Ascending aorta (tissue), 2 donors: Measurements from ENCODE around the gene AP2B1. TPM values are rescaled to one million over a fixed set of nuclear protein-coding genes. Genes with fewer than 3 reads are reported as not detected.
"Not testable (repeated sequence)": the region's sequence is repeated elsewhere in the genome, so short reads cannot be mapped to it uniquely, and the experiment has no call there.

Experiments used
- DNase-seq, 2 donors: peaks; one replicate each; pipeline ENCODE4 v3.0.0-alpha.2; 2019; ENCODE audit warnings: low spot score in 2 of 2
- H3K27ac ChIP-seq, 2 donors: fragments of 200-600 bp; sonication (generic); one replicate each; pipeline ENCODE4 v1.5.1; 2016 to 2017; ENCODE audit warnings: mild to moderate bottlenecking in 1 of 2
- H3K27me3 ChIP-seq: fragments of 200-600 bp; sonication (generic); one replicate; pipeline ENCODE4 v1.5.1; 2017
- H3K36me3 ChIP-seq, 2 donors: fragments of 200-600 bp; sonication (generic); one replicate each; pipeline ENCODE4 v1.5.1; 2016
- H3K4me1 ChIP-seq, 2 donors: fragments of 200-600 bp; sonication (generic); one replicate each; pipeline ENCODE4 v1.5.1; 2016 to 2017; ENCODE audit warnings: mild to moderate bottlenecking in 1 of 2
- H3K4me3 ChIP-seq, 2 donors: fragments of 200-600 bp; sonication (generic); one replicate each; pipeline ENCODE4 v1.5.1; 2016 to 2017; ENCODE audit warnings: mild to moderate bottlenecking in 1 of 2
- H3K9me3 ChIP-seq, 2 donors: fragments of 200-600 bp; sonication (generic); one replicate each; pipeline ENCODE4 v1.5.1; 2016
- intact Hi-C: fragments of 100-400 bp; cut with DNase I; formaldehyde crosslinking; loops from one replicate; pipeline ENCODE4 v1.15.1; 2023
- total RNA-seq: library from RNA; depleted of rRNA; stranded (reverse); fragments of >200 nt; gene quantifications from one replicate; pipeline ENCODE4 v1.1.0, GENCODE V29; 2016
- TF ChIP-seq, protein P1 (sequence below), 3 experiments: fragments of 200-600 bp in 2 of 3; fragments of 450-650 bp in 1 of 3; sonication (generic) in 2 of 3; IDR thresholded peaks; one replicate each; pipeline ENCODE4 v1.5.1; 2016 to 2019; ENCODE audit warnings: antibody characterized with exemption in 3 of 3, mild to moderate bottlenecking in 1 of 3, moderate library complexity in 1 of 3

AP2B1 gene
- total RNA-seq, 1 donor from 2014 or later: 59.5 TPM

DNA sequence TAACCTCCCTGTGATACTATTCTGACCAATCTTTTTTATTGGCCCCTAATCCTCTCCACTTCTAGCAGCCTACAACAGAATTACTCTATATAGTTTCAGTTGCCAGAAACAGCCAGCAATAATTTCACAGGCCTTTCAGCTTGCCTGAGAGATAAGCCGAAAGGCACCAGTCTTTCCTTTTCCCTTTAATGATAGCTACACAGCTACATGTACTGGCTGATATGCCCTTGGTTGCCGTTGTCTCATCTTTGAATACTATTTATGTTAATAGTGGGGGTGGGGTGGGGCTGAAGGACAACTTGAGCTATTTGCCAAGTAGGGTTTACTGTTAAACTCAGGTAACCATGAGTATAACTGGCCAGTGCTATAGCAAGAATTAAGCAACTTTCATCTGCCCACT lies 108.5 kb downstream of the AP2B1 start:
- Histone ChIP-seq H3K27me3 (no peaks in the 10 kb centered on the region), H3K4me1 (peaks cover 0 to 9% of the 10 kb centered on the region in 2 donors), H3K27ac (no peak overlapping the region), H3K4me3 (no peak overlapping the region), H3K9me3 (no peaks in the 10 kb centered on the region), H3K36me3 (peaks cover 25 to 45% of the 10 kb centered on the region in 2 donors)
- DNase-seq: no peak
- TF ChIP-seq, protein P1, sequence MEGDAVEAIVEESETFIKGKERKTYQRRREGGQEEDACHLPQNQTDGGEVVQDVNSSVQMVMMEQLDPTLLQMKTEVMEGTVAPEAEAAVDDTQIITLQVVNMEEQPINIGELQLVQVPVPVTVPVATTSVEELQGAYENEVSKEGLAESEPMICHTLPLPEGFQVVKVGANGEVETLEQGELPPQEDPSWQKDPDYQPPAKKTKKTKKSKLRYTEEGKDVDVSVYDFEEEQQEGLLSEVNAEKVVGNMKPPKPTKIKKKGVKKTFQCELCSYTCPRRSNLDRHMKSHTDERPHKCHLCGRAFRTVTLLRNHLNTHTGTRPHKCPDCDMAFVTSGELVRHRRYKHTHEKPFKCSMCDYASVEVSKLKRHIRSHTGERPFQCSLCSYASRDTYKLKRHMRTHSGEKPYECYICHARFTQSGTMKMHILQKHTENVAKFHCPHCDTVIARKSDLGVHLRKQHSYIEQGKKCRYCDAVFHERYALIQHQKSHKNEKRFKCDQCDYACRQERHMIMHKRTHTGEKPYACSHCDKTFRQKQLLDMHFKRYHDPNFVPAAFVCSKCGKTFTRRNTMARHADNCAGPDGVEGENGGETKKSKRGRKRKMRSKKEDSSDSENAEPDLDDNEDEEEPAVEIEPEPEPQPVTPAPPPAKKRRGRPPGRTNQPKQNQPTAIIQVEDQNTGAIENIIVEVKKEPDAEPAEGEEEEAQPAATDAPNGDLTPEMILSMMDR (IDR thresholded peaks at IDR 0.05): no peak
- intact Hi-C loops: loop anchor here (5.0 kb wide), 1 partner anchor 37 kb away; the partner anchor contains the start of gene RASL10B

DNA sequence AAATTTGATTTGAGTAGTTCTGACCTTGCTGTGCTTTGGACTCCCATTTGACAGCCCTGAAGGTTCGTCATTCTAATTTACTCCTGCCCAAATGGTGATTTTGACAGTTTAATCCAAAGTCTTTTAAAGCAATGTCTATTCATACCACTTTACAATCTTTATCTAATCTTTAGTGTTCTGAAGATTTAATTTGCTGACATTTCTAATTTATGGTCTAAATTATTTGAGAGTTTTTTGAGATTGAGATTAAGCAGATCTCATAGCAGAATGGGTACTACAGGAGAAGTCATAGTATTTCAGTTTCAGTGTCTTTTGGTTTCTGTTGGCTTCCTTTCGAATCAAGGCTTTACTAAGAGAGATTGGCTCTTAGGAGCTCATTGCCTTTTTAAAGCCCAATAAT lies 111.7 kb downstream of the AP2B1 start:
- Histone ChIP-seq H3K4me1 (peaks cover 0 to 12% of the 10 kb centered on the region in 2 donors), H3K27ac (peak overlapping the region in 1 of 2 donors; percentile 11), H3K9me3 (no peaks in the 10 kb centered on the region), H3K36me3 (peaks cover 17 to 28% of the 10 kb centered on the region in 2 donors), H3K4me3 (no peak overlapping the region), H3K27me3 (no peaks in the 10 kb centered on the region)
- DNase-seq: no peak
- TF ChIP-seq, protein P1 (IDR thresholded peaks at IDR 0.05): no peak
- intact Hi-C loops: loop anchor here (5.0 kb wide), 1 partner anchor 34 kb away; the partner anchor contains the start of gene RASL10B

DNA sequence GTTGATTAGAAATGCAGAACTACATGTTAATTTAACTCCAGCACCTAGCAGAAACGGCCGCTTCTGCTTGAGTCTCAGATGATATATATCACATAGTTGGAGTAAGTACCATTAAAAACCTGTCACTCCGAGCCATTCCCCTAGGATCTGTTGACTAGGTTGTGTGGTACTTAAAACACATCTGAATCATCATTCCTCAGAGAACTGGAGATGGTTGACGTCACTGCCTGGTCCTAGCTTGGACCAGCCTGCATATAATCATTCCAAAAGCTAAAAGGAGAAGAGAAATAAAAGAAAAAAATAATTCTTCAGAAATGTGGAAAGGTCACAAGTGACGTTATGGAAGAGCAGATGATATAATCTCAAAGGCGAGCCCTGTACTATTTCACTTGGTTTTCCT lies 113.0 kb downstream of the AP2B1 start:
- peaks cover 5 to 16% of the 10 kb centered on the region in 2 donors for H3K36me3 ChIP-seq

DNA sequence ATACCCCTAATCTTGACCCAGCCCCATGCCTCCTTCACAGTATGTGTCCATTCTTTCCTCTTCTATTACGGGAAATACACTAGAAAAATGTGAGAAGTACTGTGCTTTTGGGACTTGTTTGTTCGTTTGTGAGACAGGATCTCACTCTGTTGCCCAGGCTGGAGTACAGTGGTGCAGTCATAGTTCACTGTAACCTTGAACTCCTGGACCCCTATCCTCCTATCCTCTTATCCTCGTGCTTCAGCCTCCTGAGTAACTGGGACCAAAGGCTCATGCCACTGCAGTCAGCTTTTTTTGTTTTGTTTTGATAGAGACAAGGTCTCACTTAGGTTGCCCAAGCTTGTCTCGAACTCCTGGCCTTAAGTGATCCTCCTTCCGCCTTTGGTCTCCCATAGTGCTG lies 114.4 kb downstream of the AP2B1 start:
- intact Hi-C loops: loop anchor here (2.0 kb wide), 1 partner anchor 17 kb away; no protein-coding TSS in a partner anchor

More for the DNA sequence above, 113.0 kb downstream of the AP2B1 start:
- peak; percentile 17 to 75 for DNase-seq
- H3K27me3 ChIP-seq: no peaks in the 10 kb centered on the region
- no peak overlapping the region for H3K4me3 ChIP-seq
- TF ChIP-seq, protein P1 (IDR thresholded peaks at IDR 0.05): no peak
- no peaks in the 10 kb centered on the region for H3K9me3 ChIP-seq
- intact Hi-C loops: loop anchor here (2.0 kb wide), 1 partner anchor 19 kb away; no protein-coding TSS in a partner anchor
- H3K27ac ChIP-seq: peak overlapping the region in 1 of 2 donors; percentile 7
- peaks cover 0 to 12% of the 10 kb centered on the region in 2 donors for H3K4me1 ChIP-seq

GRCh38 chr17:35703308-35703707 lies 116.2 kb downstream of the AP2B1 start:
- DNase-seq, intact Hi-C loops, H3K27ac ChIP-seq, H3K36me3 ChIP-seq, H3K9me3 ChIP-seq, H3K4me3 ChIP-seq, H3K27me3 ChIP-seq: not testable (repeated sequence)
- peaks cover 0 to 12% of the 10 kb centered on the region in 2 donors for H3K4me1 ChIP-seq

More for the DNA sequence above, 114.4 kb downstream of the AP2B1 start:
- H3K4me3 ChIP-seq: no peak overlapping the region
- no peaks in the 10 kb centered on the region for H3K9me3 ChIP-seq
- peaks cover 0 to 12% of the 10 kb centered on the region in 2 donors for H3K4me1 ChIP-seq
- TF ChIP-seq, protein P1 (IDR thresholded peaks at IDR 0.05): no peak
- H3K27ac ChIP-seq: no peak overlapping the region
- DNase-seq: no peak
- no peaks in the 10 kb centered on the region for H3K27me3 ChIP-seq
- H3K36me3 ChIP-seq: peaks cover 3 to 10% of the 10 kb centered on the region in 2 donors

DNA sequence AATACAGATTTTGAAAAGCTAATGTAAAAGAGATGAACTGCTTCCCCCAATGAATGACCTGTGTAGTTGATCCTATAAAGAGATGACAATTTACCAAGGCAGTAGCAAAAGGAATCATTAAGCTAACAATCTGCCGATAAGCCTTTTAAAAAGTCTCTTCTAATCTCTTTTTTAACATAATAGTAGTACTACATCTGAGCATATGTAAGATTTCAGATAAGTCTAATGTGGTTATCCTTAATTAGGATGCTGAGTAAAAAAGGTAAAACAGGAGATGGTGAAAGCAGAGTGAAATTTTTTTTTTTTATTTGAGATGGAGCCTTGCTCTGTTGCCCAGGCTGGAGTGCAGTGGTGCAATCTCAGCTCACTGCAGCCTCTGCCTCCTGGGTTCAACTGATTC lies 118.1 kb downstream of the AP2B1 start:
- TF ChIP-seq, protein P1 (IDR thresholded peaks at IDR 0.05): no peak
- Histone ChIP-seq H3K9me3 (no peaks in the 10 kb centered on the region), H3K27me3 (no peaks in the 10 kb centered on the region), H3K27ac (no peak overlapping the region), H3K4me3 (no peak overlapping the region), H3K36me3 (peaks cover 0 to 12% of the 10 kb centered on the region in 2 donors), H3K4me1 (peaks cover 0 to 6% of the 10 kb centered on the region in 2 donors)
- intact Hi-C loops: no loop called here
- no peak for DNase-seq
